ENCODE results near the gene QRICH2.
"Not testable (repeated sequence)": the region's sequence is repeated elsewhere in the genome, so short reads cannot be mapped to it uniquely, and the experiment has no call there.

QRICH2 gene

DNA sequence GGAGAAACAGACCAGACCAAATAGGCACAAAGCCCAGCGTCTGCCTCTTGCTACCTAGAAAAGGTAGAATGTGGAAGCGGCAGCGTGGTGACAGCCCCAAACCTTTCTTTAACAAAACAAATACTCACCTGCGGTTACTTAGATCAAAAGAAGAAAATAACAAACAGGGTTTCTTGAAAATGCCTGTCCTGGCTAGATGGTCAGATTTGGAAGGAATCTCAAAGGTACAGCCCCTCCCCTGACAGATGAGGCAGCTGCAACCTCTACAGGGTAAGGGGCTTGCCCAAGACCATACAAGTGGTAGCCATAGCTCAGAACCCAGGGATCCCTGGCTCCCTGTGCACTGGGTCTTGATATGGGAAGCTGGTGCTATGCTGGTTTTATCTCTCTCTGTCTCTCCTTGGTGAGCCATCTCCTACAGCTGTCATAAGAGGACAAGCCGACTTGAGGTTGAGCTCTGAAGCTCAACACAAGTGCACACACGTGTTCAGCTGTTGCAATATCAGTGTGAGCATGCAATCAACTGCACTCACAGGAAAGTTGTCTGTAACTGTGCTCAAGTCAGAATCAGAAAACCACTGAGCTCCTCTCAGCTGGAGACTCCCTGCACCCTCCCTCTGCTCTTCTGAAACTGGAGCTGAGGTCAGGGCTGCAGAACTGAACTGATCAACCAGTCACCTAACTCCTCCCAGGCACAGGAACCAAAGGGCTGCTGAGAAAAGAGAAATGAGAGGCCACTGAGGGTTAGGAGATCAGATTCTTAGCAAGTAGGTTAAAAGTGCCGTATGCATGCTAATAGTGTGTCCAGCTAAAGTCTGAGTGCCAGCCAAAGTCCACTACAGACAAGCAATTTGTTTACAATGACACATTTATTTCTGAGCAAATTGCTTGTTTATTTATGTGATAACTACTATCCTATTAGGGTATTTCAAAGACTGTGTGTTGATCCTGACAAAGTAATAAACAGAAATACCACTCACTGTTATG is 61.7 kb downstream of the QRICH2 start:
- no peak for DNase-seq (ENCODE audit: low read depth in 2 of 2)

DNA sequence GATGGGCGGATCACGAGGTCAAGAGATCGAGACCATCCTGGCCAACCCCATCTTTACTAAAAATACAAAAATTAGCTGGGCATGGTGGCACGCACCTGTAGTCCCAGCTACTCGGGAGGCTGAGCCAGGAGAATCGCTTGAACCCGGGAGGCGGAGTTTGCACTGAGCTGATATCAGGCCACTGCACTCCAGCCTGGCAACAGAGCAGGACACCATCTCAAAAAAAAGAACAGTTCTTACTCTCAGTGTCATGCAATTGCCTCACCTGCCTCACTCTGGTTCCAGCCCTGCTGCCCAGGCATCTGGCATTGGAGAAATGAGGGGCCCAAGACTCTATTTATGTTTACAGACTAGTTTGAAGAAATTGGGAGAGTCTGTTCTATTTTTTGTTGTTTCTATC is 63.4 kb downstream of the QRICH2 start:
- DNase-seq (ENCODE audit: low read depth in 2 of 2): not testable (repeated sequence)

DNA sequence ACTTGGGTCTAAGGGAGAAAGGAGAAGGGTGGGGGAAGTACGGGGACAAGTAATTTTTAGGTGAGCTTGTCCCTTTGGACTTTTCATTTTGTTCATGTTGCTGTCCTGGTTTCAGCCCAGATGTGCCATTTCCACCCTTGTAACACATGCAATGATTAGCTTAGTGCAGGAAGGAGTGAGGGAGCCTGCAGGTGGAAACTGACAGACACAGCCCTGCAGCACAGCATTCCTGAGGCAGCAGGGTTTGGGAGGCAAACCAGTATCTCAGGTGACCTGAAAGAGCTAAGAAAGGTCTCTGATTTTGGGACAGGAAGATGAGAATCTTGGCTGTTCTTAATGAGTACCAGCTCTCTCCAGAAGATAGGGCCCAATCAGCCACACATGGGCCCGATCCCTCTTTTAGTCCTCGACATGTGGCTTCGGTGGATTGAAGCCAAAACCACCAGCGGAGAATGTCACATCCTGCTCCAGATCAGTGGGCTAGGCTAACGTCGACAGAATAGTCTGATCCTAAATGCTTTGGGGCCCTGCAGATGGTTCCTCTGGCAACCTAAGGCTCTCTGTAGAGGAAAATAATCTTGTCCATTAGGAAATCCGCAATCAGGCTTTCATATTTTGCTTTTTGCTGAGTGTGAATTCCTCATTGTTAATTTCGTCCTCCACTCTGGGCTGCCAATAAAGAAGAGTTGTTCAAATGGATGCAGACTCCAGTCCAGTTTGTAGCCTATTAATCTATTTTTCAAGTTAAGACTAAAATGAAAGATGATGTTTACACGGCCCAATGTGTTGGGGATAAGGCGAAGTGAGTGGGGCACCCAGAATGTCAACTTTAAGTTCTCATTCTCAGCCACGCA is 64.0 kb downstream of the QRICH2 start:
- no peak for DNase-seq (ENCODE audit: low read depth in 2 of 2)

DNA sequence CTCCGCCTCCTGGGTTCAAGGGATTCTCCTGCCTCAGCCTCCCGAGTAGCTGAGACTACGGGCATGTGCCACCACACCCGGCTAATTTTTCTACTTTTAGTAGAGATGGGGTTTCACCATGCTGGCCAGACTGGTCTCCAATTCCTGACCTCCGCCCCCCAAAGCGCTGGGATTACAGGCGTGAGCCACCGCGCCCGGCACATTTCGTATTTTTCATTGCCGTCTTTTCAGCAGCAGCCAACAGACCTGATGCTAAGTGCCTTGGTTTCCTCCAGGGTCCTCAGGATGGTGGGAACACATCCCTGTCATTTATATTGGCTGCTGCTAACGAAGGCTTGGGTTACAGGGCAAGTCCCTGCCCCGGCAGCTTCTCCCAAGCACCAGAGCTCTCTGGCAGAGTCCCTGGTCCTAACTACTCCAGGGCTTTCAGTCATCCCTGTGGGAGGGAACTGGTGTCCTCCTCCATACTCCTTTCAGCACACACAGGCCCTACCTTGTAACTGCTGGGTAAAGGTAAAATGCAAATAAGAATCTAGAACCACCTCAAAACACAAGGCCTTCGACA is 66.3 kb downstream of the QRICH2 start:
- no peak for DNase-seq (ENCODE audit: low read depth in 2 of 2)

DNA sequence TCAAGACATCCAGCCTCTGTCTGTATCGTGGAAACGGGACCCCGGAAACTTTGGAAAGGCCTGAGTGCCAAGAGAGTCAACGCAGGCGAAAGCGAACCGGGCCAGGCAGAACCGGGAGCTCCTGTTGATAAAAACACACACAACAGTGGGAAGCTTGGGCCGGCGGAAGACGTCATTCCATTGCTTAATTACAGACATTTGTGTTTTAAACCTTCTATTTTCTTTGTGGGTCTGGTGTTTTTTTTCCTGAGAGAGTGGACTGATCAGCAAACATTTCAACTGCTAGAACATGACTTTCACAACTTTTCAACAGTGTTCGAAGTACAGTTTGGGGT is 66.9 kb downstream of the QRICH2 start:
- DNase-seq (ENCODE audit: low read depth in 2 of 2): no peak

DNA sequence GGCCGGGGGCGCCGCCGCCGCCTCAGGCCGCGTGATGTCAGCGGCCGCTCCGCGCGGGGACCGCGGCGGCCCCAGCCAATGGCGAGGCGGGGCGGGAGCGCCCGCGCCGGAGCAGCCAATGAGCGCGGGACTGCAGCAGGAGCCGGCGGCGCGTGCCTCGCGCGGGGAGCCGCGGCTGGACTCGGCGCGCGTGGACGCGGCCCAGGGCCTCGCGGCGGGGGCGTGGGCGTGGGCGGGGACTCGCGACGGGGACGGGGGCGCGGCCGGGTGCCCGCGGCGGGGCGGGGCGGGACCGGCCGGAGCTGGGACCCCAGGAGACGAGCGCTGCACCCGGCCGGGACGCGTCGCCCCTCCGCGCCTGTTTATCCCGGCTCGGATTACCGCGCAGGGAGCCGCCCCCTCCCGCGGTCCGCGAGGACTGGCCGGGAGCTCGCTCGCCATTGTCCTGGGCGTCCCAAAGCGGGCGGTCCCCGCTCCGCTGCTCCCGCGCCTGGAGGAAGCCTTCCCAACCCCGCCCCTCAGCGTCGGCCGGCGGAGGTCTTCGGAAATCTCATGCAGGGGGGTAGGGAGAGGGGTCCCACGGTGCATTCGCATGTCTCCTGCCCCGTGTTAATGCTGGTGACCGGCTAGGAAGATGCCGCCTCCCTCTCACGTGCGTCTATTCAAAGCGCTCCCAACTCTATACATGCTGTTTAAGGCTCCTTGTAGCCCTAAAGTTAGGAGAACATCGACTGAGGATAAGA is 67.4 kb downstream of the QRICH2 start, which contains the start of gene RNF157:
TSS of gene RNF157 (minus strand) at position 33 of the 743 bp plus-strand sequence. CDS start 253 bp downstream, outside the sequence.
- DNase-seq (ENCODE audit: low read depth in 2 of 2): peak; percentile 27 to 65

DNA sequence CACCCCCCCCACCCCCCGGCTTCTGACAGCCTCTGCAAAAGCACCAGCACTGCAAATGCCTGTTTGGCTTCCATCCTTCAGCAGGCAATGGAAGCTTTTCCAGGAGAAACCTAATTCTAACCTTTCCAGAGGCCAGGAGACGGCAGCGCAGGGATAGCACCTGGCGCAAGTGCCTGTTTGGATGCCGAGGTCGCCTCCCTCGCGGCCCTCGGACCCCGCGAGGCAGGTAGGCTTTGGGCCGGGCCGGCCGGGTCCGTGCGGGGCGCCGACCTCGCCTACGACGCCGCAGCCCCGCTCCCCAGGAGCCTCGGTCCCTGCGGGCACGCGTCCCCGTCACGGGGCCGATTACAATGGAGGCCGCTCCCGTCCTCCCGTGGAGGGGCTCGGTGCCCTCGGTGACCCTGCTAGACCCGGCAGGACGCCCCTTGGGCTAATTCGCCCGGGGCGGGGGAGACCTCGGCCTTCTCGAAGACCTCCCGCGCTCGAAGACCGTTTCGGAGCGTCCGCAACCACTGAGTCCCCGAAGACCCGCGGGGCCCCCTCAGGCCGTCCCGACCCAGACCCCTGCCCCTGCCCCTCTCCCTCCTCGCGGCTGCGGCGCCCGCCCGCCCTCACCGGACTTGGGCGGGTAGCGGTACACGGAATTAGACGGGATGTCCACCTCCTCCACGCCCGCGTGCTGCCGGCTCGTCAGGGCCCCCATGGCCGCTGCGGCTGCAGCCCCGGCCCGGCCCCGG is 68.4 kb downstream of the QRICH2 start:
- DNase-seq (ENCODE audit: low read depth in 2 of 2): no peak

DNA sequence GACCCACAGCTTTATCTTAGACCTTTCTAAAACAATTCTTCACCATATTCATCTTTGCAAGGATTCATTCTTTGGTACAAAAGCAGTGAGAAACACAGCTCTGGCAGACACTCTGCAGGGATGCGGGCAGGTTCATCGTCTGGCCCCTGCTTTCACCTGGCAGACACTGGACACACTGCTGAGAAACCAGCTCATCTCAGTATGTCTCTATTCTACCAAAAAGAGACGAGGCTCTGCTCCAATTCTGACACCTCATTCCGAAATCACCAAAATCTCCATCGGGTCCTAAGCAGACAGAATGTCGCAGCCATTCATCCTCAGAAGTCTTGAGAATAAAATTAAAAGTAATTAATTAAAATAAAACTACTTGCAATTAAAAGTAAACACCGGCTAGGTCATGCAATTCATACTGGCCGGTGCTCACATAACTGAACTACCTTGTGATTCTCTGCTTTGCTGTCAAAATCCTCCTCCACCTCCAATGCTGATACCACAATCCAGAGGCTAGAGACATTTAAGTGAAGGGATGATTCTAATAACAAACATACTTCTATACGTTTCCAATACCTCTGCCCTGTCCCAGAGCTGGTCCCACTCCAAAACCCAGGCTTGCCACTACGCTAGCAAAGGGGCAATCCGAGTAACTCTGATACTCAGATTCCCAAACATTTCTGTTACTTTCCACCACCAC is 69.1 kb downstream of the QRICH2 start:
- DNase-seq (ENCODE audit: low read depth in 2 of 2): no peak

DNA sequence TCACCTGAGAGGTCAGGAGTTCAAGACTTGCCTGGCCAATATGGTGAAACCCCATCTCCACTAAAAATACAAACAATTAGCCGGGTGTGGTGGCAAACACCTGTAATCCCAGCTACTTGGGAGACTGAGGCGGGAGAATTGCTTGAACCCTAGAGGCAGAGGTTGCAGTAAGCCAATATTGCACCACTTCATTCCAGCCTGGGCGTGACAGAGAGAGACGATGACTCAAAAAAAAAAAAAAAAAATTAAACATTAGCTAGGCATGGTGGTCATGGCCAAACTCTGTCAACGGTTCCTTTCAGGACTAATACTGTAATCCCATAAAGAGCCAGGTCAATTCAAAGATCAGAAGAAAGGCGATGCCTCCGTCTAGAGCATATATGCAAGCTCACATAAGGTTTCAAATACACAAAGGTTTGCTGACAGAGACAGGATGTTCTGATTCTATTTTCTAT is 70.2 kb downstream of the QRICH2 start:
- DNase-seq (ENCODE audit: low read depth in 2 of 2): no peak

DNA sequence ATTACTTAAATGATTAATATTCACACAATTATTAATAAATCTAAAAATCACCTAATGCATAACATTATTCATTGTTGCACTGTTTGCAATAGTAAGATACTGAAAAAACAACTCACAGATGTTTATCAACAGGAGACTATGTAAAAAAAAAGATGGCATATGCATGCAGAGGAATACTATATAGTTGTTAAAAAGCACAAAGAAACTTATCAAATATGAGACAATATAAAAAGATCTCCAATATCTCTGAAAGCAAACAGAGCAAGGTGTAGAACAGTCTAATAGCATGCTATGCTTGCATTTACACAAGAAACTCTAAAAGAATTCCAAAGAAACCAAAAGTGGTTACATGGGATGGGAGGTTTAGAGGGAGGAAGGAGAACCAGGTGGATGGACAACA is 71.5 kb downstream of the QRICH2 start:
- DNase-seq (ENCODE audit: low read depth in 2 of 2): no peak

DNA sequence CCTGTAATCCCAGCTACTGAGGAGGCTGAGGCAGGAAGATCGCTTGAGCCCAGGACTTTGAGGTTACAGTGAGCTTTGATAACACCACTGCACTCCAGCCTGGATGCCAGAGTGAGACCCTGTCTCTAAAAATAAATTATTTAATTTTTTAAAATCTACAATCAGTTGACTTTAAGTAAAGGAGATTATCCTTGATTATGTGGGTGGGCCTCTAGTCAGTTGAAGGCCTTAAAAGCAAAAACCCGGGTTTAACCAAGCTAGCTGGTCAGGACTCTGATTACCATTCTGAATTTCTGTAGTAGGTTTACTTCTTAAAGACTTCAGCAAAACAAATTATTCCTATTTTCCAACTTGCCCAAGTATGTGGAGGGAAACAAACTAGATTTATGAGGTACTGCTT is 72.2 kb downstream of the QRICH2 start:
- DNase-seq (ENCODE audit: low read depth in 2 of 2): no peak

DNA sequence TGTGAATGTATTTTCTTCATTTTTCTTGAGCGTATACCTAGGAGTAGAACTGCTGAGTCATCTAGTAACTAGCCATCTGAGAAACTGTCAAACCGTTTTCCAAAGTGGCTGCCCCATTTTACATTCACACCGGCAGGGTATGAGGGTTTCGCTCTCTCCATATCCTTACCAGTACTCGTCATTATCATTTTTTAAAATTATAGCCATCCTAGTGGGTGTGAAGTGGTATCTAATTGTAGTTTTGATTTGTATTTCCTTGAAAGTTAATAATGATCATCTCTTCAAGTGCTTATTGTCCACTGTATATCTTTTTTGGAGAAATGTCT is 73.8 kb downstream of the QRICH2 start:
- DNase-seq (ENCODE audit: low read depth in 2 of 2): no peak

DNA sequence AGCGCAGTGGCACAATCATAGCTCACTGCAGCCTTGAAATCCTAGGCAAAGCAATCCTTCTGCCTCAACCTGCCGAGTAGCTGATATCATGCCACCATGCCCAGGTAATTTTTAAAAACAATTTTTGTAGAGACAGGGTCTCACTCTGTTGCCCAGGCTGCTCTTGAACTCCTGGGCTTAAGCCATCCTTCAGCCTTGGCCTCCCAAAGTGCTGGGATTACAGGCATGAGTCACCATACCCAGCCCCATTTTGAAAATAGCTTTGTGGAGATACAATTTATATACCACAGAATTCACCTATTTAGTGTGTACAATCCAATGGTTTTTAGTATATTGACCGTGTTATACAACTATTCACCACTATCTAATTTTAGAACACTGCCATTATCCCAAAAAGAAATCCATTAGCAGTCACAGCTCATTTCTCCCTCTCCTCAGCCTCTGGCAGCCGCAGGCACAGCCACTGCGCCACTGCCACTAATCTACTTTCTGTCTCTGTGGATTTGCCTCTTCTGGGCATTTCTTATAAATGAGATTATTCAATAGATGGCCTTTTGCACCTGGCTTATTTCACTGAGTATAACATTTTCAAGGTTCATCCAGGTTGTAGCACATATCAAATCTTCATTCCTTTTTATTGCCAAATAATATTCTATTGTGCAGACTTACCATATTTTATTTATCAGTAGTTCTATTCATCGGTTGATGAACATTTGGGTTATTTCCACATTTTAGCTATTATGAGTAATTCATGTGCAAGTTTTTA is 74.3 kb downstream of the QRICH2 start:
- no peak for DNase-seq (ENCODE audit: low read depth in 2 of 2)

DNA sequence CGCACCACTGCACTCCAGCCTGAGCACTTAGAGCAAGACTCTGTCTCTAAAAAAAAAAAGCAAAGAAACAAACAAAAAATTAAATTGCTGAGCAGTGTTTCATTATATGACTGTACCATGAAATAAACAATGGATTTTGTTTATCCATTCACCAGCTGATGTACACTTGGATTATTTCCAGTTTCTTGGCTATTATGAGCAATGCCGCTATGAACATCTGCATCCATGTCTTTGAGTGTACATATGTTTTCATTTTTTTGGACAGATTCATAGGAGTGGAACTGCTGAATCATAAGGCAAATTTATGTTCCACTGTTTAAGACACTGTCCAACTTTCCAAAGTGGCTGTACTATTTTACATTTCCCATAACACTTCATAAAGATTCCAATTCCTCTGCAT is 75.7 kb downstream of the QRICH2 start:
- DNase-seq (ENCODE audit: low read depth in 2 of 2): no peak

DNA sequence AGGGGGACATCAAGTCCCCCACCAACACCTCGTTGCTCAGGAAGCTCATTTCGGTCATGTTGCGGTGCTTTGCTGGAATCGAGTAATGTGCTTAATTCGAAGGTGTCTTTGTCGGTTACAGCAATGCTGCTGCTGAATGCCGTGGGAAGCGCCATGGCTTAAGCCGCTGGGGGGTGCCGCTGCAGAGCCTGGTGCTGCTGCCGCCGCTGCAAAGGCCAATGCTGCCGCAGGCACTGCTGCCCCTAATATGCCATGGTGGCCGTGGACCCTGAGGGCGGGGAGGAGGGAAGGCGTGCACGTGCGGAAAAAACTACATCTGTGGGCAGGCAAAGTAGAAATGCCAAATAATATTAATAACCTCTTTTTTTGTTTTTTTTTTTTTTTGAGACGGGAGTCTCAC is 81.3 kb downstream of the QRICH2 start:
- not testable (repeated sequence) for DNase-seq (ENCODE audit: low read depth in 2 of 2)

DNA sequence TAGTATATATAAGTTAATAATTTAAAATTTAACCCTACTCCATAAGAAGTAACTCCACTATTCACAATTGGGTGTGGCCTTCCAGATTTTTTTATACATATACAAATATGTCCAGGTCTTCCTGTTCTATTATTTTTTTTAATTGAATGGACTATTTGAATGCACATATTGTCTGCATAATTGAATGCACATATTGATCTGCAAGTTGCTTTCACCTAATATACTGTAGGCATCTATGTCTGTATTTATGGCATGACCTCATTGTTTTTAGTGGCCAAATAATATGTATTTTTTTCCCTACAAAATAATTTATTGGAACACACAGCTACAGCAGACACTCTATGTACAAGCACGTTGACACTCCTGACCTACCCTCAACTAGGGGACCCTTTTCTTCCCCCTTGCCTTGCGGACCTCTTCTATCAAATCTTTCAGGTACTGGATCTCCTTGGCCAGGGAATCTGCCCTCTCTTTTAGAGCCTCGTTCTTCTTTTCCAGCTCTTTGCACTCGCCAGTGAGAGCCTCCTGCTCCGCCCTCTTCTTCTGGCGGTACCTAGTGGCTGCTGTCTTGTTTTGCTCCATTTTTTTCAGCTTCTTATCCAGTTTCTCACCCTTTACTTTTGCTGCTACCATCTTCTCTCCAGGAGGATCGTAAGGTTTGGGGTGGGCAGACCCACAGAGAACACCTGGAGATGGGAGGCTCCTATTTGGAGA is 82.5 kb downstream of the QRICH2 start:
- DNase-seq (ENCODE audit: low read depth in 2 of 2): not testable (repeated sequence)

Measured in stimulated activated CD8-positive, alpha-beta memory T cell treated with anti-CD3 and anti-CD28 coated beads, Interleukin-7, amount 100 ng/mL, for 4 hours (primary cell).